Right hindlimb (tissue), 1 donor: ENCODE data around the gene WNK1.

Source experiments
- DNase-seq: peaks from one replicate; pipeline ENCODE4 v3.0.0-alpha.2; 2018

Gene WNK1

GRCh38 chr12:958588-959123 lies 206.3 kb downstream of the WNK1 start:
- no peak for DNase-seq
